ENCODE data around the gene FSIP1.

The FSIP1 gene

GRCh38 chr15:39684233-39684632, 98.4 kb downstream of the FSIP1 start:
- no peak for DNase-seq (ENCODE audit: low spot score)

- no peak for DNase-seq (ENCODE audit: low spot score)
These were observed 100.3 kb downstream of the FSIP1 start for GRCh38 chr15:39682366-39682765.

GRCh38 chr15:39680868-39681267, 101.8 kb downstream of the FSIP1 start:
- DNase-seq (ENCODE audit: low spot score): no peak

- no peak for DNase-seq (ENCODE audit: low spot score)
These were observed 110.0 kb downstream of the FSIP1 start for GRCh38 chr15:39672666-39673065.

GRCh38 chr15:39672184-39672583, 110.5 kb downstream of the FSIP1 start:
- no peak for DNase-seq (ENCODE audit: low spot score)

- DNase-seq (ENCODE audit: low spot score): no peak
These were observed 112.0 kb downstream of the FSIP1 start for GRCh38 chr15:39670687-39671086.

GRCh38 chr15:39669661-39670060, 113.0 kb downstream of the FSIP1 start:
- DNase-seq (ENCODE audit: low spot score): no peak

GRCh38 chr15:39669241-39669640, 113.4 kb downstream of the FSIP1 start:
- no peak for DNase-seq (ENCODE audit: low spot score)

- DNase-seq (ENCODE audit: low spot score): no peak
These were observed 114.2 kb downstream of the FSIP1 start for GRCh38 chr15:39668457-39668856.

GRCh38 chr15:39667382-39668127, 115.1 kb downstream of the FSIP1 start:
- DNase-seq (ENCODE audit: low spot score): no peak

GRCh38 chr15:39666677-39667076, 116.0 kb downstream of the FSIP1 start:
- DNase-seq (ENCODE audit: low spot score): no peak

GRCh38 chr15:39665629-39666250, 116.9 kb downstream of the FSIP1 start:
- no peak for DNase-seq (ENCODE audit: low spot score)

GRCh38 chr15:39663704-39664250, 118.9 kb downstream of the FSIP1 start:
- no peak for DNase-seq (ENCODE audit: low spot score)

GRCh38 chr15:39661776-39662175, 120.9 kb downstream of the FSIP1 start:
- DNase-seq (ENCODE audit: low spot score): no peak

- DNase-seq (ENCODE audit: low spot score): no peak
These were observed 123.9 kb downstream of the FSIP1 start for GRCh38 chr15:39658740-39659139.

GRCh38 chr15:39657668-39658067, 125.0 kb downstream of the FSIP1 start:
- no peak for DNase-seq (ENCODE audit: low spot score)

- no peak for DNase-seq (ENCODE audit: low spot score)
These were observed 125.5 kb downstream of the FSIP1 start for GRCh38 chr15:39657181-39657580.

- DNase-seq (ENCODE audit: low spot score): no peak
These were observed 128.3 kb downstream of the FSIP1 start for GRCh38 chr15:39654304-39654703.

GRCh38 chr15:39651881-39652280, 130.8 kb downstream of the FSIP1 start:
- DNase-seq (ENCODE audit: low spot score): no peak

GRCh38 chr15:39651295-39651694, 131.3 kb downstream of the FSIP1 start:
- no peak for DNase-seq (ENCODE audit: low spot score)

GRCh38 chr15:39649757-39650156, 132.9 kb downstream of the FSIP1 start:
- no peak for DNase-seq (ENCODE audit: low spot score)

- no peak for DNase-seq (ENCODE audit: low spot score)
These were observed 136.2 kb downstream of the FSIP1 start for GRCh38 chr15:39646425-39646824.

- no peak for DNase-seq (ENCODE audit: low spot score)
These were observed 136.7 kb downstream of the FSIP1 start for GRCh38 chr15:39645976-39646257.

Data from HuH-7.5 (cell line).